ENCODE measurements around the gene RPS6KA3.

Gene RPS6KA3

GRCh38 chrX:20267607-20267930 is 860 bp upstream of the RPS6KA3 start:
- no peak for ATAC-seq
- TF ChIP-seq, protein P1, sequence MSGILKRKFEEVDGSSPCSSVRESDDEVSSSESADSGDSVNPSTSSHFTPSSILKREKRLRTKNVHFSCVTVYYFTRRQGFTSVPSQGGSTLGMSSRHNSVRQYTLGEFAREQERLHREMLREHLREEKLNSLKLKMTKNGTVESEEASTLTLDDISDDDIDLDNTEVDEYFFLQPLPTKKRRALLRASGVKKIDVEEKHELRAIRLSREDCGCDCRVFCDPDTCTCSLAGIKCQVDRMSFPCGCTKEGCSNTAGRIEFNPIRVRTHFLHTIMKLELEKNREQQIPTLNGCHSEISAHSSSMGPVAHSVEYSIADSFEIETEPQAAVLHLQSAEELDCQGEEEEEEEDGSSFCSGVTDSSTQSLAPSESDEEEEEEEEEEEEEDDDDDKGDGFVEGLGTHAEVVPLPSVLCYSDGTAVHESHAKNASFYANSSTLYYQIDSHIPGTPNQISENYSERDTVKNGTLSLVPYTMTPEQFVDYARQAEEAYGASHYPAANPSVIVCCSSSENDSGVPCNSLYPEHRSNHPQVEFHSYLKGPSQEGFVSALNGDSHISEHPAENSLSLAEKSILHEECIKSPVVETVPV (CRISPR knock-in tag; IDR thresholded peaks at IDR 0.05), result no peak
- TF ChIP-seq, protein P2, sequence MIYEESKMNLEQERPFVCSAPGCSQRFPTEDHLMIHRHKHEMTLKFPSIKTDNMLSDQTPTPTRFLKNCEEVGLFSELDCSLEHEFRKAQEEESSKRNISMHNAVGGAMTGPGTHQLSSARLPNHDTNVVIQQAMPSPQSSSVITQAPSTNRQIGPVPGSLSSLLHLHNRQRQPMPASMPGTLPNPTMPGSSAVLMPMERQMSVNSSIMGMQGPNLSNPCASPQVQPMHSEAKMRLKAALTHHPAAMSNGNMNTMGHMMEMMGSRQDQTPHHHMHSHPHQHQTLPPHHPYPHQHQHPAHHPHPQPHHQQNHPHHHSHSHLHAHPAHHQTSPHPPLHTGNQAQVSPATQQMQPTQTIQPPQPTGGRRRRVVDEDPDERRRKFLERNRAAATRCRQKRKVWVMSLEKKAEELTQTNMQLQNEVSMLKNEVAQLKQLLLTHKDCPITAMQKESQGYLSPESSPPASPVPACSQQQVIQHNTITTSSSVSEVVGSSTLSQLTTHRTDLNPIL (CRISPR knock-in tag; IDR thresholded peaks at IDR 0.05; ENCODE audit: low read depth), result no peak
- no peak for TF ChIP-seq ESRRG (CRISPR knock-in tag; IDR thresholded peaks at IDR 0.05)
- no peak for TF ChIP-seq ARNTL (CRISPR knock-in tag; IDR thresholded peaks at IDR 0.05; ENCODE audit: borderline replicate concordance, low read depth)
- no peak for TF ChIP-seq ZC3H10 (CRISPR knock-in tag; IDR thresholded peaks at IDR 0.05)
- no peak for TF ChIP-seq TCF4 (CRISPR knock-in tag; IDR thresholded peaks at IDR 0.05; ENCODE audit: borderline replicate concordance)
- TF ChIP-seq, protein P3, sequence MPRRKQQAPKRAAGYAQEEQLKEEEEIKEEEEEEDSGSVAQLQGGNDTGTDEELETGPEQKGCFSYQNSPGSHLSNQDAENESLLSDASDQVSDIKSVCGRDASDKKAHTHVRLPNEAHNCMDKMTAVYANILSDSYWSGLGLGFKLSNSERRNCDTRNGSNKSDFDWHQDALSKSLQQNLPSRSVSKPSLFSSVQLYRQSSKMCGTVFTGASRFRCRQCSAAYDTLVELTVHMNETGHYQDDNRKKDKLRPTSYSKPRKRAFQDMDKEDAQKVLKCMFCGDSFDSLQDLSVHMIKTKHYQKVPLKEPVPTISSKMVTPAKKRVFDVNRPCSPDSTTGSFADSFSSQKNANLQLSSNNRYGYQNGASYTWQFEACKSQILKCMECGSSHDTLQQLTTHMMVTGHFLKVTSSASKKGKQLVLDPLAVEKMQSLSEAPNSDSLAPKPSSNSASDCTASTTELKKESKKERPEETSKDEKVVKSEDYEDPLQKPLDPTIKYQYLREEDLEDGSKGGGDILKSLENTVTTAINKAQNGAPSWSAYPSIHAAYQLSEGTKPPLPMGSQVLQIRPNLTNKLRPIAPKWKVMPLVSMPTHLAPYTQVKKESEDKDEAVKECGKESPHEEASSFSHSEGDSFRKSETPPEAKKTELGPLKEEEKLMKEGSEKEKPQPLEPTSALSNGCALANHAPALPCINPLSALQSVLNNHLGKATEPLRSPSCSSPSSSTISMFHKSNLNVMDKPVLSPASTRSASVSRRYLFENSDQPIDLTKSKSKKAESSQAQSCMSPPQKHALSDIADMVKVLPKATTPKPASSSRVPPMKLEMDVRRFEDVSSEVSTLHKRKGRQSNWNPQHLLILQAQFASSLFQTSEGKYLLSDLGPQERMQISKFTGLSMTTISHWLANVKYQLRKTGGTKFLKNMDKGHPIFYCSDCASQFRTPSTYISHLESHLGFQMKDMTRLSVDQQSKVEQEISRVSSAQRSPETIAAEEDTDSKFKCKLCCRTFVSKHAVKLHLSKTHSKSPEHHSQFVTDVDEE (CRISPR knock-in tag; IDR thresholded peaks at IDR 0.05), result no peak
- TF ChIP-seq ISL1 (CRISPR knock-in tag; IDR thresholded peaks at IDR 0.05), result no peak
- TF ChIP-seq ZNF70 (CRISPR knock-in tag; IDR thresholded peaks at IDR 0.05), result no peak
- no peak for TF ChIP-seq RARB (CRISPR knock-in tag; IDR thresholded peaks at IDR 0.05)

- no peak for TF ChIP-seq PPARA (CRISPR knock-in tag; IDR thresholded peaks at IDR 0.05; ENCODE audit: borderline replicate concordance)
- no peak for TF ChIP-seq ZNF70 (CRISPR knock-in tag; IDR thresholded peaks at IDR 0.05)
- TF ChIP-seq ESRRG (CRISPR knock-in tag; IDR thresholded peaks at IDR 0.05), result no peak
- TF ChIP-seq SNAI2 (CRISPR knock-in tag; IDR thresholded peaks at IDR 0.05), result no peak
- no peak for TF ChIP-seq GLIS3 (CRISPR knock-in tag; IDR thresholded peaks at IDR 0.05)
- ATAC-seq, result peak; percentile 8
These were observed 705 bp downstream of the RPS6KA3 start for GRCh38 chrX:20265726-20266681.

GRCh38 chrX:20265221-20265725 is 1.4 kb downstream of the RPS6KA3 start:
- peak; percentile 63 for ATAC-seq

More at GRCh38 chrX:20265221-20265725, 1.4 kb downstream of the RPS6KA3 start:
- no peak for TF ChIP-seq ZNF8 (CRISPR knock-in tag; IDR thresholded peaks at IDR 0.05)
- TF ChIP-seq PATZ1 (CRISPR knock-in tag; IDR thresholded peaks at IDR 0.05; ENCODE audit: borderline replicate concordance), result no peak
- no peak for TF ChIP-seq ZFP30 (CRISPR knock-in tag; IDR thresholded peaks at IDR 0.05)
- no peak for TF ChIP-seq ZNF565 (CRISPR knock-in tag; conservative IDR thresholded peaks at IDR 0.05; ENCODE audit: low read depth)
- TF ChIP-seq CSDC2 (CRISPR knock-in tag; IDR thresholded peaks at IDR 0.05), result no peak
- no peak for TF ChIP-seq ESRRG (CRISPR knock-in tag; IDR thresholded peaks at IDR 0.05)
- TF ChIP-seq TCF4 (CRISPR knock-in tag; IDR thresholded peaks at IDR 0.05; ENCODE audit: borderline replicate concordance), result no peak
- no peak for TF ChIP-seq RARB (CRISPR knock-in tag; IDR thresholded peaks at IDR 0.05)
- no peak for TF ChIP-seq GLIS3 (CRISPR knock-in tag; IDR thresholded peaks at IDR 0.05)
- TF ChIP-seq, protein P2 (CRISPR knock-in tag; IDR thresholded peaks at IDR 0.05; ENCODE audit: low read depth), result no peak
- TF ChIP-seq ZNF70 (CRISPR knock-in tag; IDR thresholded peaks at IDR 0.05), result no peak
- TF ChIP-seq SNAI2 (CRISPR knock-in tag; IDR thresholded peaks at IDR 0.05), result no peak
- TF ChIP-seq, protein P3 (CRISPR knock-in tag; IDR thresholded peaks at IDR 0.05), result no peak
- no peak for TF ChIP-seq ISL1 (CRISPR knock-in tag; IDR thresholded peaks at IDR 0.05)
- no peak for TF ChIP-seq OSR1 (CRISPR knock-in tag; IDR thresholded peaks at IDR 0.05)
- TF ChIP-seq, protein P1 (CRISPR knock-in tag; IDR thresholded peaks at IDR 0.05), result no peak
